ENCODE data around the gene STARD7. TPM values are rescaled to one million over a fixed set of nuclear protein-coding genes. Genes with fewer than 3 reads are reported as not detected.

The STARD7 gene
- total and polyA plus RNA-seq, 4 donors: 42.9 to 120 (median 59.7) TPM

- Histone ChIP-seq H3K4me3 (ENCODE audit: low read depth in 1 of 3, low read length in 3 of 3) (no peak overlapping the region), H3K27me3 (ENCODE audit: control insufficient read depth in 4 of 4, insufficient read depth in 4 of 4, low read length in 3 of 4) (no peaks in the 10 kb centered on the region), H3K27ac (ENCODE audit: low read depth in 1 of 2, low read length in 2 of 2) (no peak overlapping the region), H3K9ac (ENCODE audit: low read depth in 1 of 2, low read length in 2 of 2) (no peak overlapping the region), H3K9me3 (ENCODE audit: control insufficient read depth in 4 of 4, low read length in 3 of 4) (no peaks in the 10 kb centered on the region), H3K36me3 (ENCODE audit: control insufficient read depth in 4 of 4, insufficient read depth in 3 of 4, low read depth in 1 of 4, low read length in 3 of 4) (no peaks in the 10 kb centered on the region), H3K4me1 (ENCODE audit: control insufficient read depth in 4 of 4, insufficient read depth in 4 of 4, low read length in 3 of 4) (peaks cover 0 to 8% (median 5%) of the 10 kb centered on the region in 4 donors)
- DNase-seq (ENCODE audit: low spot score): no peak
- 87% methylated on average over 13 of the region's 13 CpGs for WGBS
- TF ChIP-seq REST (IDR thresholded peaks at IDR 0.05): no peak
- TF ChIP-seq NR2F2 (IDR thresholded peaks at IDR 0.05): no peak
- no peak for TF ChIP-seq HNF4G (IDR thresholded peaks at IDR 0.05)
- TF ChIP-seq FOXA2 (IDR thresholded peaks at IDR 0.05): no peak
- TF ChIP-seq ZBTB33 (IDR thresholded peaks at IDR 0.05): no peak
- no peak for TF ChIP-seq FOXA1 (IDR thresholded peaks at IDR 0.05)
- TF ChIP-seq YY1 (IDR thresholded peaks at IDR 0.05): no peak
- no peak for TF ChIP-seq EGR1 (IDR thresholded peaks at IDR 0.05; ENCODE audit: low read depth in 2 of 2)
- no peak for TF ChIP-seq RXRA (IDR thresholded peaks at IDR 0.05)
- TF ChIP-seq HNF4A (conservative IDR thresholded peaks at IDR 0.05): no peak
- no peak for TF ChIP-seq GABPA (IDR thresholded peaks at IDR 0.05 in 1 of 2, conservative IDR thresholded peaks at IDR 0.05 in 1 of 2)
- TF ChIP-seq JUND (IDR thresholded peaks at IDR 0.05): no peak
- TF ChIP-seq RAD21 (IDR thresholded peaks at IDR 0.05): no peak
- TF ChIP-seq ATF3 (IDR thresholded peaks at IDR 0.05): no peak
- TF ChIP-seq TAF1 (conservative IDR thresholded peaks at IDR 0.05): no peak
- TF ChIP-seq CTCF (IDR thresholded peaks at IDR 0.05; ENCODE audit: low read depth, low read length, missing input control): no peak
- TF ChIP-seq, protein P1, sequence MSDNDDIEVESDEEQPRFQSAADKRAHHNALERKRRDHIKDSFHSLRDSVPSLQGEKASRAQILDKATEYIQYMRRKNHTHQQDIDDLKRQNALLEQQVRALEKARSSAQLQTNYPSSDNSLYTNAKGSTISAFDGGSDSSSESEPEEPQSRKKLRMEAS (IDR thresholded peaks at IDR 0.05): no peak
- TF ChIP-seq SP1 (IDR thresholded peaks at IDR 0.05): no peak
These were observed 67.5 kb downstream of the STARD7 start for GRCh38 chr2:96140941-96141623.

Data from liver (tissue), 9 donors.